Measurements from ENCODE around the gene TBC1D3C. TPM values are rescaled to one million over a fixed set of nuclear protein-coding genes. Genes with fewer than 3 reads are reported as not detected.
"Not testable (repeated sequence)": the region's sequence is repeated elsewhere in the genome, so short reads cannot be mapped to it uniquely, and the experiment has no call there.

TBC1D3C gene
- polyA plus RNA-seq (2011; rRNA removed) (not detected in 2 replicates), polyA minus RNA-seq (2011; rRNA and poly(A)+ RNA removed) (not detected in 2 replicates)

GRCh38 chr17:38068534-38068933 is at the start of gene TBC1D3C:
Gene TBC1D3C, minus strand, starts transcription at chr17:38068634. Its CDS starts 1,568 bp downstream, at chr17:38067066.
- DNase-seq (ENCODE audit: low read depth, low spot score); H3K4me3 ChIP-seq (ENCODE audit: low read depth, low read length); CTCF ChIA-PET; H3K9me3 ChIP-seq (ENCODE audit: control insufficient read depth, insufficient read depth, low read length); H3K27me3 ChIP-seq (ENCODE audit: control insufficient read depth, insufficient read depth, low read length); POLR2A ChIA-PET; H3K27ac ChIP-seq (ENCODE audit: low read depth, low read length): not testable (repeated sequence)

- H3K9me3 ChIP-seq (ENCODE audit: control insufficient read depth, insufficient read depth, low read length); H3K27me3 ChIP-seq (ENCODE audit: control insufficient read depth, insufficient read depth, low read length); H3K27ac ChIP-seq (ENCODE audit: low read depth, low read length); POLR2A ChIA-PET; CTCF ChIA-PET; DNase-seq (ENCODE audit: low read depth, low spot score); H3K4me3 ChIP-seq (ENCODE audit: low read depth, low read length): not testable (repeated sequence)
Measured at GRCh38 chr17:38099262-38099661, 30.8 kb upstream of the TBC1D3C start.

- H3K4me3 ChIP-seq (ENCODE audit: low read depth, low read length); H3K27ac ChIP-seq (ENCODE audit: low read depth, low read length); DNase-seq (ENCODE audit: low read depth, low spot score); H3K9me3 ChIP-seq (ENCODE audit: control insufficient read depth, insufficient read depth, low read length); CTCF ChIA-PET; POLR2A ChIA-PET; H3K27me3 ChIP-seq (ENCODE audit: control insufficient read depth, insufficient read depth, low read length): not testable (repeated sequence)
Measured at GRCh38 chr17:38094059-38094694, 25.7 kb upstream of the TBC1D3C start.

- H3K27me3 ChIP-seq (ENCODE audit: control insufficient read depth, insufficient read depth, low read length); POLR2A ChIA-PET; H3K4me3 ChIP-seq (ENCODE audit: low read depth, low read length); H3K27ac ChIP-seq (ENCODE audit: low read depth, low read length); CTCF ChIA-PET; H3K9me3 ChIP-seq (ENCODE audit: control insufficient read depth, insufficient read depth, low read length); DNase-seq (ENCODE audit: low read depth, low spot score): not testable (repeated sequence)
Measured at GRCh38 chr17:38088120-38088519, 19.7 kb upstream of the TBC1D3C start.

GRCh38 chr17:38087344-38087743 is 18.9 kb upstream of the TBC1D3C start:
- DNase-seq (ENCODE audit: low read depth, low spot score); H3K27me3 ChIP-seq (ENCODE audit: control insufficient read depth, insufficient read depth, low read length); CTCF ChIA-PET; POLR2A ChIA-PET; H3K4me3 ChIP-seq (ENCODE audit: low read depth, low read length); H3K27ac ChIP-seq (ENCODE audit: low read depth, low read length); H3K9me3 ChIP-seq (ENCODE audit: control insufficient read depth, insufficient read depth, low read length): not testable (repeated sequence)

Small RNA genes within 50 kb of the gene (small RNA-seq; reads per million reads assigned to genes)
- gene RF00019 (ENCODE audit: insufficient read length, low read depth): not detected

Other genes starting within 250 kb of the TBC1D3C start
- not detected in 2 replicates for gene TBC1D3K, start 144.2 kb downstream of the TBC1D3C start, polyA plus RNA-seq (2011; rRNA removed)
- 3.6 and 4.8 TPM in 2 replicates for gene TBC1D3L, start 79.6 kb downstream of the TBC1D3C start, polyA plus RNA-seq (2011; rRNA removed)
- gene TBC1D3D, start 64.7 kb downstream of the TBC1D3C start, polyA plus RNA-seq (2011; rRNA removed): 3.6 TPM in 2 replicates
- gene TBC1D3E, start 59.3 kb upstream of the TBC1D3C start, polyA plus RNA-seq (2011; rRNA removed): not detected in 2 replicates
- not detected in 2 replicates for gene TBC1D3, start 123.9 kb upstream of the TBC1D3C start, polyA plus RNA-seq (2011; rRNA removed)
- gene MRPL45, start 228.5 kb upstream of the TBC1D3C start, polyA plus RNA-seq (2011; rRNA removed): 78.1 and 86.0 TPM in 2 replicates

Measured in AG04450 (cell line).